GM19035 (cell line): ENCODE data around the gene PPFIA4.

Experiments
- ATAC-seq: cut with Tn5 transposase; IDR thresholded peaks from one replicate; pipeline ENCODE4 v1.9.1; 2021; ENCODE audit not compliant: unreplicated experiment

PPFIA4 gene

GRCh38 chr1:203081465-203082230, 55.4 kb downstream of the PPFIA4 start:
- no peak for ATAC-seq

- no peak for ATAC-seq
Observed at GRCh38 chr1:203082231-203082505, 55.9 kb downstream of the PPFIA4 start.

DNA sequence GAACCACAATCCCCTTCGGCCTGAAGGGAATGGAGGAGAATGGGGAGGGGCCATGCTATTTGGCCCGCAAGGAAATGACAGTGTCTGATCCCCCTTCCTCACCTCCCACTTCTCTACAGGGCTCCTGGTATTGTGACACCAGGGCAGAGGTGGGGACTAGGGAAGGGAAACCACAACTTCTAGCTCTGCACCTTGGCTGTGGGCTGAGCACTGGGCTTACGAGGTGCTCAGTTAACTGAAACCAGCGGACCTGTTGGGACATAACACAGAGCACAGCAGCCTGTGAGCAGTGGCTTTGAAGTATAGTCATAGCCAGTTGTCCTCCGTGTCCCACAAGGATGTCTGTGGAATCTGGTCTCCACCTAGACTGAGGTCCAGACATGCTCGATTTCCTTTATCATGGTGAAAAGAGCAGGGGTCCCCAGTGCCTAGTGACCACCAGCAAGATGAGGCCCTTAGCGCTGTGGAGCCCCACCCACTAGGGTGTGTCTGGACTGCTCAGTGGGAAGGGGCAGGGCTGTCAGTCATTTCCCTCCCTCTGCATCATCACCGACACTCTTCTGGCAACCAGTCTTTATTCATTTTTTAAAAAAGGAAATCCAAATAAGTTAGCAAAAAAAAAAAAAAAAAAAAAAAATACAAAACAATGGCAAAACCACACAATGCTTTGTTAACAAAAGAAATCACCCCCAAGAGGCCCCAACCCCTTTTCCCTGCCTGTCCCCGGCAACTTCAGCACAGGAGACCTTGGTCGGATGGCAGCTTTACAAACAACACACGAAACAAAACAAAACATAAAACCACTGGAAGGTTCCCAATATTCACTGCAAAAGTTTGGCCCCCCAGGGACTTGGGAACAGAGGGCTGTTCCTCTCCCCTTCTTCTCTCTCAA, 56.5 kb downstream of the PPFIA4 start:
- ATAC-seq, result no peak

DNA sequence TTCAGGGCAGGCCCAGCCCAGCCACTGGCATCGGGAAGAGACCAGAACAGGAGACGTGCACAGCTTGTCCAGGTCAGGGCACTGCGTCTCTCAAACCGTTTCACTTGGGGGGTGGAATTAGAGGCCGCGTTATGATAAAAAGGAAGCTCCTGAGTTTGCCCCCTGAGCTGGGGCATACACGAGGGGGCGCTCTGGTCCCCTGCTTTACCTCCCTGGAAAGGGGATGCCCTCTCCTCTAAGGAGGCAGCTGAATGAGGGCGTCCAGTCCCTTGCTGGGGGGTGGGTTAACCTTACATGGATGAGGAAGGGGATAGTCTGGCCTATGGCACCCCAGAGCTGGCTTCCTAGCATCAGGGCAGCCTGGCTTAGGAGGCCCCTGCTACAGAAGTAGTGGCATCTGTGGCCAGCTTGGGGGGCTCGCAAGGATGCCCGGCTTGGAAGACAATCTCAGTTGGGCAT, 57.2 kb downstream of the PPFIA4 start:
- ATAC-seq, result no peak

- ATAC-seq, result no peak
Observed at GRCh38 chr1:203084588-203085527, 58.6 kb downstream of the PPFIA4 start.

DNA sequence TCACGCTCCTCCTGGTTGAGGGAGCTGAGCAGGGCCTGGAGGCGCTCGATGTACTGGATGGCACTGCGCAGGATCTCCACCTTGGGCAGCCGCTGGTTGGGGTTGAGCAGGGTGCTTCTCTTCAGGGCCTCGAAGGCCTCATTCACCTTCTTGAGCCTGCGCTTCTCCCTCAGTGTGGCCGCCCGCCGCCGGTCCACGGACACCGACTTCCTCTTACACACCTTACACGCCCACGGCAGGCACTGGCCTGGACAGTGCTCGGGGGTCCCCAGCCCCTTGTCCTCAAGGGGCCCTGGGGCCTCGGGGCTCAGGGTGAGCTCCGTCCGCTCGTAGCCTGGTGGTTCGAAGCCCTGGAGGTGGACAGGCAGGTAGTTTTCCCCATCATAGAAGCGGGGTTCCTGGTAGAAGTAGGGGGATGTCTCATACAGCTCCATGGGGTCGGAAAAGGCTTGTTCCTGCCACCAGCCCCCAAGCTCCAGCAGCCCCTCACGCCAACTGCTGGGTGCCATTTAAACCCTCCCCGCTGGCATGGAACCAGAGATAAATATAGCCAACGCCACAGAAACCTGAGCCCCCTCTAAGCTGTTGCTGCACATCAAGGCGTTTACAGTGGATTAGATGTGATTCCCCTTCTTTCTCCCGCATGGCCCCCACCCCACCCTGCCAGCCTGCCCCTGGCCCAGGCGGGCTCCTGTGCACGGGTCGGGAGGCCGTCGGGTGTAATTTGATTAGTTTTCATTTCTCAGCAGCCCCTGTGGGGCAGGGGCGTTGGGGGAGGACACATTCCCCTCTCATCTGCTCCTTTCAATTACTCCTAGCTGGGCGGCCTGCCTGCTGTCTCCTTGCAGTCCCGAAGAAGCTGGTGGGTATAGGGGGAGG, 59.5 kb downstream of the PPFIA4 start, which contains the start of gene MYOG:
Gene MYOG (minus strand): TSS at position 485 of the 879 bp plus-strand sequence. CDS start 51 bp downstream, at position 434.
- no peak for ATAC-seq

- ATAC-seq, result no peak
Observed at GRCh38 chr1:203086992-203087763, 60.9 kb downstream of the PPFIA4 start.

DNA sequence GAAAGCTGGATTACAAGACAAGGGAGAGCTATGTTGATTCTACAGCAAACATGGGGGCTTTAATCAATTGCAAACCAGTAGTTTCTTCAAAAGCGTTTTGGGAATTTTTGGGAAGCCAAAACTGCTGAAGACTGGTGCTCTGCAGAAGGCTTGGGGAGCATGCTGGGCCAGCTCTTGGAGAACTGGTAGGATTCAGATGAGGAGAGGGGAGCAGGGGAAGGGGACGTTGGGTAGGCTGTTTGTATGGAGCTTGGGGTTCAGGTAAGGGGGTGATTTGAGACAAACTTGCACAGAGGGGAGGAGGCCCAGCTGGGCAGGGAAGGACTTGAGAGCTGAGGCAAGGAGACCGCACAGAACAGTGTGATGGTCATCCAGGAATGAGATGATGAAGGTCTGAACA, 62.1 kb downstream of the PPFIA4 start:
- ATAC-seq, result no peak

DNA sequence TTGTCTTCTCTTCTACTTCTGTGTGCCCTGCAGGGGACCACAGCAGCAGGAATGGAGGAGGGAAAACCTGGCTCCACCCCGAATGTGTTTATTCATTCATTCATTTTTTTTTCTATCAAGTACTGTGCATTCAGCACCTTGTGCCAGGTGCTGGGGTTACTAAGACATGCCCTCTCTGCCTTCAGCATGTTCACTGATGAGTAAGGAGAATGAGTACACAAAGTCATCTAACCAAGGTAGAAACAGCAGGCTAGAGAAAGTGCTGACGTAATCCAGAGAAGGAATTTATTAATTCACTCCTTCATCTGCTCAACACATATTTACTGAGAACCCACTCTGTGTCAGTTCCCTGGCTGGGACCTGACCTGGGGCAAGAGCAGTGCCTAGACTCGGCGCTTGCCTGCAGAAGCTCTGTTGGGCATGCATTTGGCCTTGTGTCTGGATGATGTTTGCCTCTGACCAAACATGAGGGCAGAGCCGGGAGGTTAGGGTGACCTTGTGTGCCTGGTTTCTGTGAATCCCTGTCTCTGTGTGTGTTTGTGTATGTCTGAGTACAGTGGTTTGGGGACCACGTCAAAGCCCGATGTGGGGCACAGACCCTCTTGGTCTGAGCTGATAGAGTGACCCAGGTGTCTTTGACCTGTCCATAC, 62.8 kb downstream of the PPFIA4 start:
- no peak for ATAC-seq

GRCh38 chr1:203089651-203090045, 63.4 kb downstream of the PPFIA4 start:
- no peak for ATAC-seq

GRCh38 chr1:203090421-203091198, 64.3 kb downstream of the PPFIA4 start:
- ATAC-seq, result no peak

- ATAC-seq, result no peak
Observed at GRCh38 chr1:203091199-203091477, 64.8 kb downstream of the PPFIA4 start.

DNA sequence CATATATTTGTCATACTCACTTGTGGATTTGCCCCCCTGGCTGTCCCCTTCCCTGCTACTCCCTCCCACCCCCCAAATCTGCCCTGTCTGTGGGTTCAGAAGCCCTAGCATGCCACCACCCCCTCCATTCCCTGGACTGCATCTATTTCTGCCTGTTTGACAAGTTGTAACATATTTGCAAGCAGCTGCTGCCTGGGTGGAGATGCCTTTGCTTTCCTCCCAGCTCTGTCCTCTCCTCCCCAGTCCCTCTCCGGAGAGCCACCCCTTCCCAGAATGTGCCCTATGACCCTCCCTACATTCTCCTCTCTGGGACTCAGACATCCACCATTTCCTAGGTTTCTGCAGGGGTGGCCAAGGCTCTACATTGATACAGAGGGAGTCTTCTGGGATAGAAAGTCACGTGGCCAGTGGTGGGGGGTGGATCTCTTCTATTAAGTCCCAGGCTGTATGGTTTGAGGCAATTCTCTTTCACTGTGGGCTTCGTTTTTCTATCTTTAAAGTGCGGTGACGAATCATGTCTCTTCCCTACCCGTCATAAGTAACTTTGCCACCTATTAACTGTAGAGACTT, 65.6 kb downstream of the PPFIA4 start:
- ATAC-seq, result no peak

GRCh38 chr1:203093754-203094410, 67.6 kb downstream of the PPFIA4 start:
- no peak for ATAC-seq

GRCh38 chr1:203095061-203095690, 68.9 kb downstream of the PPFIA4 start:
- no peak for ATAC-seq

DNA sequence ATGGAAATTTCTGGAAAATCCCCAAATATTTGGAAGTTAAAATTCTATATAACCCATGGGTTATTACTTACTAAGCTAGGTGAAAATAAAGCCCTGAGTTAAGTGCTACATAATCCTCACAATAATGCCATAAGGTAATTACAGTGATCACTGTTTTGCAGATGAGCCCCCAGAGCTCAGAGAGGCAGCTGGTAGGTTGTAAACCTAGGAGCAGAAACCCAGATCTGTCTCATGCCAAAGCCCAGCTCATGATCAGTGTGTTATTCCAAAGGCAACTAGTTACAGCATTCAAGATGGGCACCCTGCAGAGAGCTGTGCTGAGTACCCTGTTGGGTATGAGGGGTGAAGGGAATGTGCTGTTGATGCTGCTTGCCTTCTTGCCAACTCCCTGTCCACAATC, 70.3 kb downstream of the PPFIA4 start:
- no peak for ATAC-seq

DNA sequence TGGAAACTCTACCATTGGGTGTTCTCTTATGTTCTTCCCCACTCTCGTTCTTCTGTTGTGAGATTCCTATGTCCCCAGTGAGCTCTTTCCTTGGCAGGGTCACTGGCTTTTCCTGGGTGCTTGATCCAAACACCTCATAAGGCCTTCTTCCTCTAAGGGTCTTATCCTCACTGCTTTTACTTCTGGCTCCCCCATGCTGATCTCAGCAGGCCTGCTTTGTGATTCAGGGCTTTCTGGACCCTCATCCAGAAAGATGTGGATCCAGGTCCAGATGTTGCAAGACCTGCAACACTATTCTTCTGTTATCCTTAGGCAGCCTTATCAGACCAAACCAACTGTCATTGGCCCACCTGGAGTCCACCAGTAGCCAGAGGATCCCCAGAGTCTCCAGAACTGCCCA, 70.7 kb downstream of the PPFIA4 start:
- ATAC-seq, result no peak
